ENCODE results near the gene RIC1.
"Not testable (repeated sequence)": the region's sequence is repeated elsewhere in the genome, so short reads cannot be mapped to it uniquely, and the experiment has no call there.

Gene RIC1

GRCh38 chr9:5722679-5723078, 93.8 kb downstream of the RIC1 start:
- not testable (repeated sequence) for DNase-seq (ENCODE audit: low read depth, low spot score)

GRCh38 chr9:5735072-5735471, 106.2 kb downstream of the RIC1 start:
- no peak for DNase-seq (ENCODE audit: low read depth, low spot score)

DNA sequence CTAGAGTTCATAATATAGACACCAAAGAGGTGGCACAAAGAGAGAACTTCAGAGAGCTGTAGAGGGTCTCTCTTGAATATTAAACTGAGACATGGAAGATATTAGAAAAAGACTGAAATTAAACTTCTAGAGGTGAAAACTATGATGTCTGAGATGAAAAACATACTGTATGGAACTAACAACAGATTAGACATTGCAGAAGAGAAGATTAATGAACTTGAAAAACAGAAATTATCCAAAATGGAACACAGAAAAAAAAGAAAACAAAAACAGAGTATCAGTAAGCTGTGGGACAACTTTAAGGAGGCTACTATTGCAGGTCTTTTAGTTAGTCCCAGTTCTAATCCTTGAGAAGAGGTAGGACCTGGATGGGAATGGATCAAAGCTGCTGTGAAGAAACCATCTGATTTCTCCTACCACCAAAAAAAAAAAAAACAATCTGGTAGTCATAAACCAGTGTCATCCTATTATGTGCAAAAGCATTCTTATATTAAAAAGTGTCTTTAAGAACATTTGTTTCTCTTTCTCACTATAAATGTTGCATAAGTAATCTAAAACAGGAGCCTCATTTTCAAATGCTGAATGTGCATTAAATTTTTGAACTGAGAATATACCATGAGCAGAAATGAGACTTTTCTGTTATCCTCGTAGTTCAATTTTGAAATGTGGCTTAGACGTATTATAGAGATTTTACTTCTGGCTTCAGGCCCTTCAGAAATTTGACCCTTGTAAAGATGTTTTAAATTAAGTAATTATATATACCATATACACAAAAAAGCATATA, 107.8 kb downstream of the RIC1 start:
- DNase-seq (ENCODE audit: low read depth, low spot score) = no peak

DNA sequence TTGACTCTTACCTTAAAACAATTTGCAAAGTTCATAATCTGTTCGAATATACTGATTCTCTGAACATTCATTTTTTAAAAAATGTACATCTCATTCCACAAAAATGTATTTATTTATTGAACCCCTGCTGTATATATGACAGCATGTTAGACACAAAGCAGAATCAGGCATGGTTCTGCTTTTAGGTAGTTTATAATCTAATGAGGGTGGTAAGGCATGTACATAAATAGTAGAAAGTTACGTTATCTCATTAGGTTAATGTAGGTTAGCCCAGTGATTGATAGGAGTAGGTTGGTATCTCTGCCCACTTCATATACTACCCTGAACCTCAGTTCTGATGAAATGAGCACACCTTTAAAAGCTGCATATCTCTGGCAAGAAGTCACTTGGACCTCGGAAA, 114.2 kb downstream of the RIC1 start:
- DNase-seq (ENCODE audit: low read depth, low spot score) = no peak

GRCh38 chr9:5748438-5748837, 119.5 kb downstream of the RIC1 start:
- DNase-seq (ENCODE audit: low read depth, low spot score) = no peak

- DNase-seq (ENCODE audit: low read depth, low spot score) = no peak
Measured at GRCh38 chr9:5749306-5749705, 120.4 kb downstream of the RIC1 start.

- DNase-seq (ENCODE audit: low read depth, low spot score) = no peak
Measured at GRCh38 chr9:5750569-5750968, 121.7 kb downstream of the RIC1 start.

GRCh38 chr9:5756633-5757032, 127.7 kb downstream of the RIC1 start:
- no peak for DNase-seq (ENCODE audit: low read depth, low spot score)

DNA sequence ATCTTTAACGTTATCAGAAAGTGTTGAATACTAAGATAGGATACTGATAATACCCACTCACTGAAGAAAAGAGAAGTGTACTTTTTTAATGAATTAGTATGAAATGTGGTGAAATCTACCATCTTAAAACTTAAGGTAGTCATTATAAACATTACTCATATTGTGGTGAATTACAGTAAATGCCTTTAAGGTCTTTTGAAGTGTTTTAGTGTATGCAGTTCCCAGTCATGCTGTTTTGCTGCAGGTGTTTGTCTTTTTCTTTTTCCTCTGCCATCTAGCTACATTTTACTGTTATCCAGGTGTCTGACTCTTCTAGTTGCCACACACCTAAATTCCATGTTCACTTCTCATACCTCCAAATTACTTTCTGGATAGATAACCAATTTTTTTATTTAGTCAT, 131.4 kb downstream of the RIC1 start:
- DNase-seq (ENCODE audit: low read depth, low spot score) = no peak

DNA sequence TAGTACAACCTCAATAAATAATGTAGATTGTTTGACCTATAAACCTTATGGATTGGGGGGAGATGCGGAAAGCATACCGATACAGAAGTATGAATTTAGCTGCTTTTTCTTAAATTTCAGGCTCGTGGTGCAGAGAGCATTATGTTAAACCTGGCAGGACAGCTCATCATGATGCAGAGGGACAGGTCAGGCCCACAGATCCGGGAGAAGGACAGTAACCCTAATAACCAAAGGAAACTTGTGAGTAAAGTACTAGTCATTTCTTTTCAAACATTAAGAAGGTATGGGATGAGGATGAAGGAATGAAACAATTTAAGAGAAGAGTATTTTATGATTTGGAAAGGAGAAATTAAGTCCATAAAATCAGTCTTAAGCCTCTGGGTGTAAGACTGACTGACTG, 133.5 kb downstream of the RIC1 start:
- DNase-seq (ENCODE audit: low read depth, low spot score) = no peak

GRCh38 chr9:5764130-5764868, 135.4 kb downstream of the RIC1 start:
- DNase-seq (ENCODE audit: low read depth, low spot score) = no peak

- DNase-seq (ENCODE audit: low read depth, low spot score) = no peak
Measured at GRCh38 chr9:5767968-5768932, 139.3 kb downstream of the RIC1 start.

GRCh38 chr9:5773324-5773999, 144.6 kb downstream of the RIC1 start:
- DNase-seq (ENCODE audit: low read depth, low spot score) = no peak

- DNase-seq (ENCODE audit: low read depth, low spot score) = no peak
Measured at GRCh38 chr9:5778805-5779204, 149.9 kb downstream of the RIC1 start.

DNA sequence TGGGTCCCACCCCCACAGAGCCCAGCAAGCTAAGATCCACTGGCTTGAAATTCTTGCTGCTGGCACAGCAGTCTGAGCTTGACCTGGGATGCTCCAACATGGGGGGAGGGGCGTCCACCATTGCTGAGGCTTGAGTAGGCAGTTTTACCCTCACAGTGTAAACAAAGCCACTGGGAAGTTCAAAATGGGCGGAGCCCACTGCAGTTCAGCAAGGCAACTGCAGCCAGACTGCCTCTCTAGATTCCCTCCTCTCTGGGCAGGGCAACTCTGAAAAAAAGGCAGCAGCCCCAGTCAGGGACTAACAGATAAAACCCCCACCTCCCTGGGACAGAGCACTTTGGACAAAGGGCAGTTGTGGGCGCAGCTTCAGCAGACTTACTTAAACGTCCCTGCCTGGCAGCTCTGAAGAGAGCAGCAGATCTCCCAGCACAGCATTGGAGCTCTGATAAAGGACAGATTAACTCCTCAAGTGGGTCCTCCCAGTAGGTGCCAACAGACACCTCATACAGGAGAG, 150.9 kb downstream of the RIC1 start:
- DNase-seq (ENCODE audit: low read depth, low spot score) = not testable (repeated sequence)

DNA sequence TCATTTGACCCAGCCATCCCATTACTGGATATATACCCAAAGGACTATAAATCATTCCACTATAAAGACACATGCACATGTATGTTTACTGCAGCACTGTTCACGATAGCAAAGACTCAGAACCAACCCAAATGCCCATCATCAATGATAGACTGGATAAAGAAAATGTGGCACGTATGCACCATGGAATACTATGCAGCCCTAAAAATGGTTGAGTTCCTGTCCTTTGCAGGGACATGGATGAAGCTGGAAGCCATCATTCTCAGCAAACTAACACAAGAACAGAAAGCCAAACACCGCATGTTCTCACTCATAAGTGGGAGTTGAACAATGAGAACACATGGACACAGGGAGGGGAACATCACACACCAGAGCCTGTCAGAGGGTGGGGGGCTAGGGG, 154.5 kb downstream of the RIC1 start:
- DNase-seq (ENCODE audit: low read depth, low spot score) = not testable (repeated sequence)

GRCh38 chr9:5783982-5784381, 155.1 kb downstream of the RIC1 start:
- DNase-seq (ENCODE audit: low read depth, low spot score) = no peak

DNA sequence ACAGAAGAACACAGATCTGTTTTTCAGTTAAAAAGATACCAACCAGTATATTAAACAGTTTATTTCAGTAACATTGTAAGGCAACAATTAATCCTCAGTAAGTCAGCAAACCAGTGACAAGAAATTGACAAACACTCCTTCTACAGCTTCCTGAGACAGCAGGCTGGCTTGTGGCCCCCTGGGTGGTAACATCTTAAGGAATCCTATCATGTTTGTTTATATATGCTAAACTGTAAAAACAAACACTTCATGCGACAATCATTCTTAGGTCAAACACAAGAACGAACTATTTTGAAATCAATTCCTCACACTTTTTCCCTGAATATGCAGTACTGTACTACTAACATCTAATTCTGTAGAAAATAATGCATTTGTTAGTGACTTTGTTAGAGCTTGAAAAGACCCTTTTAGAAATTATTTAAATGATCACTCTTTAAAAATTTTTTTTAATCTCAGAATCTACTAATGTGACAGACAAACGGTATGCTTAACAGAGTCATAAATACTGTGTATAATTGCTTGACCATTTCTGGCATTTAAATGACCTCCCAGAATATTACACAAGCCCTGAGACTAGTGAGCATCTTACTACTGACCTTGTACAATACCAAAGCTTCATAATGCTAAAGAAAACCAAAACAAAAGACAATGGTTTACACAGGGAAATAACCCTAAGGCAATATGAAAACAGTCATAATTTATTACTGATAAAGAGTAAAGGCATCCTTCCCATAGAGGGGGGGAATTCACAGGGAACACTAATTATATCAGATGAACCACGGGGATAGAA, 155.8 kb downstream of the RIC1 start:
- DNase-seq (ENCODE audit: low read depth, low spot score) = no peak

DNA sequence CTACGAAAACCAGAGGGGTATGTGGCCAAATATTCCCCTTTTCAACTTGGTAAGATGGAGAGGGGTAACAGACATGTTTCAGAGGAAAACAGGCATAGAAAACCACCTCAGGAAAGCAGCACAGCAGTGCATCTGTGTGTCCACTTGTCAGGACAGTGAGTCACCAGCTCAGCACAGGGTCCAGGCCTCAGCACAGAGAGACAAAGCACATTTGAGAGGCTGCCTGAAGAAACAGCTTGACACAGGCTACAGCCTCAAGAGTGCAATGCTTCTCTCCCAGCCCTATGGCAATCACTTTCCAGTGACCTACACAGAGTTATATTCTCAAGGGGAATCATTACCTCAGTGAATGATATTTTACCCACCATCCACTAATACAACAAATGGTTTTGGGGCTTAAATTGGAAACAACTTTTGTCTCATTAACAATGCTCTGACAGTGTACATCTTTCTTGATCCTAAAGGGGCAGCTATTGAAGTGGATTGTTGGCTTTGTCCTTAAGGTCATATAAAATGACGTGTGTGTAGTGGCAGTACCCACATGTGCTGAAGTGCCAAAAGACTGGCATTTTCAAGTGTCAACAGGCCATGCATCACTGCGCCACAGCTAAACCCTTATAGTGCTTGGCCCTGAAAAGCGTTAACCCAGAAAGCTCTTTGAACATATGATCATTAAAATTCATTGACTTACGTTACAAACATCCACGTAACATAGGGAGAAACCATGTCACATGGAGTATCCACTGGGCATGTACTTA, 157.6 kb downstream of the RIC1 start:
- DNase-seq (ENCODE audit: low read depth, low spot score) = no peak

DNA sequence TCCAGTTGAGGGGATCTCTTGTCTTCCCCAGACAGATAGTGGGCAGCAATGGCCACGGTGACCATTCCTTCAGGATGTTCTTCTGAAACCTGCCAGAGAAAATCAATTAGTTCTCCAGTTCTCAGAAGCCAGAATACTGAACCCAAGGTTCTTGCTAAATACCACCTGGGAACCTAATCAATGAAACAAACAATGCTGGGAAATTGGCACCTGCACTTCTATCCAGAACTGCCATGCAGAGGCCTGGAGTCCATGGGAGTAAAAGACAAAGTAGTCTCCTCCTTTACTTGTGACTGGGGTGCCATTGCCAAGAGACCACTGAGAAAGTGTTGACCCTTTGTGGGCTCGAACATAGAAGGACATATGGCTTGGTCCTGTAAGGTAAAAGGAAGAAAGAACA, 158.3 kb downstream of the RIC1 start:
- DNase-seq (ENCODE audit: low read depth, low spot score) = no peak

All from brain pericyte (primary cell).